ENCODE results near the gene LCE2B.

GRCh38 chr1:152679459-152679858 lies 6.5 kb upstream of the LCE2B start:
- TF ChIP-seq CTCF (IDR thresholded peaks at IDR 0.05; ENCODE audit: poor library complexity) (no peak), EZH2 (IDR thresholded peaks at IDR 0.05; ENCODE audit: borderline replicate concordance) (no peak), EZH2phosphoT487 (IDR thresholded peaks at IDR 0.05; ENCODE audit: low read depth, severe bottlenecking, unreplicated experiment) (no peak)
